HG02885 (cell line): ENCODE measurements around the gene TRIM25.

ENCODE experiments used
- ATAC-seq: cut with Tn5 transposase; IDR thresholded peaks from one replicate; pipeline ENCODE4 v1.9.1; 2021; ENCODE audit warnings: mild to moderate bottlenecking; ENCODE audit not compliant: unreplicated experiment, poor library complexity

Gene TRIM25

DNA sequence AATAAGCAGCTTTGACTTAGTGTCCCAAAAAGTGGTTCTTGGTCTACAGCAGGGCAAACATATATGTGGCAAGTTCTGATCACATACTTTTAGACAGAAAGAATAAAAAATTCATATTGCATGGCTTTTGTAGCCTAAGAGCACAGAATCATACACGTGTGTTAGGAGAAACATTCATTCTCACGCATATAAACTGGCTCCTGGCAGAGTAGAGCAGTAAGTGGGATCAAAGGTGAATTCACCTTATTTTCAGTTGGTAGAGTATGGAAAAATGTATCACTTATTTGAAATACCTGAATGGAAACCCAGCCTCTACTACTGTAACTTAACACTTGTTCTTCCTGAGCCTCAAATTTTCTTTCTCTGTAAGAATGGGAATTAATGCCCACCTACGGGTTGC lies 45.1 kb downstream of the TRIM25 start:
- no peak for ATAC-seq

DNA sequence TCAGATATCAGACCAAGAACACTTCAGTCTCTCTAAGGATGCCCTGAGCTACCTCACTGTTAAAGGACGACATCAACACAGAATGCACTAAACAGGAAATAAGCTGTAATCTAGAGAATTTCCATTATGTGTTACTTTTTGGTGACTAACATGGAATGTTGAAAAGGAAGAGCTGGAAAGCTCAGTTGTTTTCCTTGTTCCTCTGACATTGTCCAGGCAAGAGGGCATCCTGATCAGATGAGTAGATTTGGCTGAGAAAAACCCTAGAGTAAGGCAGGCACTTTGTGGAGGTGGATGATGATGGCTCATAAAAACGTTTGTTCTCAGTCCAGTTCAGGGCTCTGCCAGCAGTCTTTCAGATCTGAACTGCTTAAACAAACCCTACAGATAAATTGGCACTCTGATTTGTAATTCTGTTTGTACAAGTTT lies 45.9 kb downstream of the TRIM25 start:
- no peak for ATAC-seq

DNA sequence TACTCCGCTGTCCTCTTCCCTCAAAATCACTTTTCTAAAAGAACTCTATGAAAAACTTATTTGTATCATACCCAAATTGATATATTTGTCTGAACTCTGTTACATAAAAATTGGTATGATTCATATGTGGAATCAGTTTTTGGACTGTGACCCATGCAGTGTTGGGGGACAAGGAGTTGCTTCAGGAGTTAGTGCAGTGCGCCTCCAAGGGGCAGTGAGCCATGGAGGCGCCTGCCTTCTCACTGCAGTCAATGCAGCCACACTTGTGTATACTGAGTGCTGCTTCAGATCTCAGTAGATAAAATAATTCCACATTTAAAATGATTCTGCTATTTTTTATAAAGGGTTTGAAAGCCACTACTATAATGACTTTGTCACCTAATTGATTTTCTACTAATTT lies 47.4 kb downstream of the TRIM25 start:
- ATAC-seq, result no peak

DNA sequence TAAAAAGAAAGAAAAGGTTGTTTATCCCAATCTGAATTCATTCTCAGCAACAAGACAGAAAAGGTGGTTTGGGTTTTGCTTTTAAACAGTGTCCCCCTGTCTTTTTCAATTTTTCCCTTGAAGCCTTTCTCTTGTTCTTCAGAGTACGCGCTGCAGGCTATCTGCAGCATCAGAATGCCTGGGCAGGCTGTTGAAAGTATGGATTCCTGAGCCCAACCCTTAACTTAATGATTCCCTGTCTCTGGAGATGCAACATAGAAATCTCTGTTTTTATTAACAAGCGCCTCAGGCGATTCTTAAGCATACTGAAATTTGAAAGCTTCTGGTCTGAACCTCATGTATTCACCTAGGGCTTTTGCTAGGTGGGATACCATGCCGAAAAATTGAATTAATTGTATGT lies 47.8 kb downstream of the TRIM25 start:
- no peak for ATAC-seq

DNA sequence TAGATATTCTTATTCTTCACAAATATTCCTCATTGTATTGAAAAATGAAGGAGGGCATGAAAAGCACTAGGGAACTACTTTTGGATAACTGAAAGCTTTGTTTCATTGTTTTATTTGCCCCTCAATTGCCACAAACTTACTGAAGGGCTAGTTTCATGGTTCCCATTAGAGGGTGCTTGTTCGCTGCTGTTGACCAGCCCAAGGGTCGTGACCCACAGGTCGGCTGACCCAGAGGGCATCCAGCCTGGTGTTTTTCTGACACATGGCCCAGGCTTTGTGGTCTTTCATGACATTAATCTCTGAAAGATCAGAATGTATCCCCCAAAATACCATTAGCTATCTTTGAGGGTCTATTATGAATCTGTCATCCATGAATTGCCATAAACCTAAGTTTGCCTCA lies 49.9 kb downstream of the TRIM25 start:
- ATAC-seq, result no peak

DNA sequence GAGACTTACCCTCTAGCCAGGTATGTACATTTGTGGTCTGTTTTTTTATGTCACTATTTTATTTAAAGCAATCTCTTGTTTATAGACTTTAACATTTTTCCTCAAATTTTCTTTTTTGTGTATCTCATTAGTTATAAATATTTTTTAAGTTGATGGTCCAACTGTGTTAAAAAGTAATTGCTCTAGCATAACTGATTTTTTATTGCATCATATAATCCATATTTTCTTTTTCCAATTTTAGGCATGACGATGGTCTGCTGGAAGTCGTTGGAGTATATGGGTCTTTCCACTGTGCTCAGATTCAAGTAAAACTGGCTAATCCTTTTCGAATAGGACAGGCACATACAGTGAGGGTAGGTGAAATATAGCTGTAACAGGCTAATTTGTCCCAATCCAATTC lies 52.0 kb downstream of the TRIM25 start:
- ATAC-seq, result no peak

DNA sequence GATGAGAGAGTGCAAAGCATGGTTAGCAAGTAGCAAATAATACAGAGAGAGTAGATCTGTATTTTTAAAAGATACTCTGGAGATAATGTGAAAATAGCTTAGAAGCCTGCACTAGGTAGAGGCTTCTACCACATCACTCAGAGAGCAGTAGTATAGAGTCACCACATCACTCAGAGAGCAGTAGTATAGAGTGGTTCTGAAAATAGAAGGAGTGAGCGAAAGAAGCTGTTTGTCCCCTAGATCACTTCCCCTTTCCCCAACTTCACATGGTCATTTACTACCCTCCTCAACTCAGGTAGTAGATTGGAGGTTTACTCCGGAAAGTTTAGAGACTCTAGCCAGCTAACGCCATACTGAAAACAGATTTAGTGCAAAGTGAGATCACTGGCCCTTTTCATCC lies 62.8 kb downstream of the TRIM25 start:
- ATAC-seq, result peak; percentile 58

DNA sequence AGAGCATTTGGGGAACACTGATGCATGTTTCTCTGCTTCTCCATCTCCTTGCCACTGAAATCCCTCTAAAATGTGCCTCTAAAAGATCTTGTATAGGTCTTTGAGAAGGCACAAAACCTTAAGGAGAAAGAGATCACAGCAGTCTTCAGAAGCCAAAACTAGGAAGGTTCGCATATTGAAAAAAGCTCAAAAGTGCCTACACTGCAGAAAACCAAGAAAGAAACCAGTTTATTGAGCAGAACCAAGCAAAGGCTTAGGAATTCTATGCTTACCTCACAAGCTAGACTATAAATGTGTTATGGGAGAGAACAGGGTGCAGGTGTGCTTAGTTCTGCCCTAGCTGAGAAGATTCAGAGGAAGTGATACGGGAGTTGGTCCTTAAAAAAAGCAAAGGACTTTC lies 63.3 kb downstream of the TRIM25 start:
- no peak for ATAC-seq

DNA sequence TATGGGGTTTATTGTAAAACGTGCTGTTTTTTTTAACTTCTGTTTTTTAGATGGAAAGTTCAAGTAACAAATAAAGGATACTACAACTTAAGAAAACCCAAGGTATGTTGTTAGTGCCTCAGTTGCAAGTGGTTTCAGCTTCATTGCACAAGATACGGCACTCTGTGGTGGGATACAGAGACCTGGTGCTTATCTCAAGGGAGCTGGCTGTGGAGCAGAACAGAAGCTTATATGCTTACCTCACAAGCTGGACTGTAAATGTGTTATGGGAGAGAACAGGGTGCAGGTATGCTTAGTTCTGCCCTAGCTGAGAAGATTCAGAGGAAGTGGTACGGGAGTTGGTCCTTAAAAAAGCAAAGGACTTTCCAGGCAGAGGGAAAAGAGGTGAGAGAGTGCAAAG lies 64.7 kb downstream of the TRIM25 start:
- ATAC-seq, result no peak

DNA sequence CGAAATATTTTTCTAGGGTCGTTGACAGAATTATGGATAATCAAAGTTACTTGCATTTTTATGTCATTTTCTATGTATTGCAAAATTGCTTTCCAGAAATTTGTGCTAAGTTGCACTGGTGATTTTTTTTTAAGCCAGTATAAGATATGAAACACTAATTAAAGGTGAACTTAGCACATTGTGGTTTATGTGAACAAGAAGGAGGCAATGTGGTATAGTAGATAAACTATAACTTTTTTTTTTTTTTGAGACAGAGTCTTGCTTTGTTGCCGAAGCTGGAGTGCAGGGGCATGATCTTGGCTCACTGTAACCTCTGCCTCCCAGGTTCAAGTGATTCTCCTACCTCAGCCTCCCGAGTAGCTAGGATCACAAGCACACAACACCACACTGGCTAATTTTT lies 66.7 kb downstream of the TRIM25 start:
- ATAC-seq, result no peak

DNA sequence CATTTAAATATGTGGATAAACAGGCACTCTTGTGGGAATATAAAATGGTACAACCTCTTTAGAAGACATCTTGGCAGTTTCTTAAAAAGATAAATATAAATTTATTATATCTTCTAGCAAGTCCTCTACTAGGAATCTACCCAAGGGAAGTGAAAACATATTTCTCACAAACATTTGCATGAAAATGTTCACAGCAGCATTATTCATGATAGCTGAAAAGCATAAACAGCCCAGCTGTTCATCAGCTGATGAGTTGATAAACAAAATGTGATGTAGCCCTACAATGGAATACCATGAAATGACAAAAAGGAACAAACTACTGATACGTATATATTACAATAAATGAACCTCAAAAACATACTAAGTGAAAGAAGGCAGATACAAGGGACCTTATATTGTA lies 67.9 kb downstream of the TRIM25 start:
- no peak for ATAC-seq

DNA sequence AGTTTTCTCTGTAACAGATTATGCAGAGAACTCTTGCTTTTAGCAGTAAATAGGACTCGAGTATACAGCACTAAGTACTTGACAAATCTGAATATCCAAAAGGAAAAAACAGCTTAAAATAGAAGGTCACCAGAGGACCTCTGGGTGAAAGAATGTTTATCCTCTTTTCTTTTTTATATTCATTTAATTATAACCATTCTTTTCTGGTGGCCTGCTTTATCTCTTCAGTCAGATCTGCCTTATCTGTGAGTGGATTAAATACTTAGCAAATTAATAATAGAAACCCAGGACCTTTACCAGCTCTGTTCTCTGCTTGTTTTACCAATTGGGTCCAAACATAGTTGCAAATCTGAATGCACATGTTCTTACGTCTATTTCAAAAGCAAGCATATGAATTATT lies 71.3 kb downstream of the TRIM25 start:
- no peak for ATAC-seq

DNA sequence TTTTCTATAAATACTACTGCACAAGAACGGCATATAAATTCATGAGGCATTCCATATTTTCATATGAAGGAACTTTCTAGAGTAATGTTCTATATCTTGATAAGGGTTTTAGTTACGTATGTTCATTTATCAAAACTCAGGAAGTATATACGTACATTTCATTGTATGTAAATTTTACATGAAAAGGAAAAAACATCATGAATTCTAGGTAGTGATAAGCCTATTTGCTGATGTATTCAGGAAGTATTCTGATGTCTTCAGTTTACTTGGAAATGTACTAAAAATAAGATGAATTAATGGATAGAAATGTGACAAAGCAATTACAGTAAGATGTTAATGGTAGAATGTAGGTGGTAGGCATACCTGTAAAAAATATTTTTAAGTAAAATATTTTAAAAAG lies 75.2 kb downstream of the TRIM25 start:
- no peak for ATAC-seq
